HepG2 (cell line): ENCODE data around the gene MRPS21. TPM values are rescaled to one million over a fixed set of nuclear protein-coding genes. Genes with fewer than 3 reads are reported as not detected.

Experiments used
- ASH2L ChIP-seq: fragments of 300-600, 200-600 bp; sonication (generic); IDR thresholded peaks from 2 replicates; pipeline ENCODE4 v1.7.0; 2017; ENCODE audit warnings: low read depth, mild to moderate bottlenecking, moderate library complexity, mixed read lengths, low read length; ENCODE audit not compliant: insufficient read length
- HIVEP1 ChIP-seq: sonication (generic); formaldehyde crosslinking; IDR thresholded peaks from 2 replicates; pipeline ENCODE4 v1.4.0; 2020; ENCODE audit warnings: mild to moderate bottlenecking, missing genetic modification reagents
- KDM3A ChIP-seq: IDR thresholded peaks from 2 replicates; pipeline ENCODE4 v1.6.1; 2018; ENCODE audit warnings: low read depth, missing compliant biosample characterization
- KMT2A ChIP-seq: sonication (generic); formaldehyde crosslinking; IDR thresholded peaks from 2 replicates; pipeline ENCODE4 v1.4.0; 2020; ENCODE audit warnings: missing genetic modification reagents
- MIER3 ChIP-seq: IDR thresholded peaks from 2 replicates; pipeline ENCODE4 v1.6.1; 2016; ENCODE audit warnings: missing compliant biosample characterization, borderline replicate concordance
- NAIF1 ChIP-seq: sonication (generic); formaldehyde crosslinking; IDR thresholded peaks from 2 replicates; pipeline ENCODE4 v1.5.0; 2020; ENCODE audit warnings: mild to moderate bottlenecking, missing genetic modification reagents, borderline replicate concordance
- RFX5 ChIP-seq: IDR thresholded peaks from 2 replicates; pipeline ENCODE4 v1.6.1; 2011; ENCODE audit warnings: low read depth, low read length, improper control_type of control experiment
- SNAPC2 ChIP-seq: sonication (generic); formaldehyde crosslinking; IDR thresholded peaks from 2 replicates; pipeline ENCODE4 v1.8.1; 2022; ENCODE audit warnings: mild to moderate bottlenecking, missing genetic modification reagents
- ZBTB42 ChIP-seq: sonication (generic); formaldehyde crosslinking; IDR thresholded peaks from 2 replicates; pipeline ENCODE4 v1.5.0; 2020; ENCODE audit warnings: mild to moderate bottlenecking, missing genetic modification reagents
- ZMAT3 ChIP-seq: sonication (generic); formaldehyde crosslinking; conservative IDR thresholded peaks from 2 replicates; pipeline ENCODE4 v1.7.0; 2021; ENCODE audit warnings: missing genetic modification reagents
- ZNF24 ChIP-seq: fragments of 450-650 bp; IDR thresholded peaks from 2 replicates; pipeline ENCODE4 v1.6.1; 2017; ENCODE audit warnings: antibody characterized with exemption, mild to moderate bottlenecking
- ZNF747 ChIP-seq: sonication (generic); formaldehyde crosslinking; IDR thresholded peaks from 2 replicates; pipeline ENCODE4 v1.8.1; 2023; ENCODE audit warnings: missing genetic modification reagents, mild to moderate bottlenecking, borderline replicate concordance
- polyA plus RNA-seq, 8 experiments: library from polyadenylated mRNA; depleted of rRNA in 3 of 8; stranded (reverse) in 7 of 8; unstranded in 1 of 8; fragments of >200 nt; fragmentation: Illumina TruSeq in 4 of 8; extraction: Trizol in 4 of 8; gene quantifications; 2 replicates each; pipeline versions ENCODE4 v1.2.1 to v1.2.3, GENCODE V29; 2011 to 2016; ENCODE audit warnings: low read depth in 4 of 8, missing spikeins in 1 of 8, mixed read lengths in 1 of 8; ENCODE audit not compliant: insufficient read depth in 1 of 8
- total RNA-seq, 5 experiments: library from RNA; depleted of rRNA; stranded (reverse); fragments of >200 nt; fragmentation: Illumina TruSeq; extraction: Trizol; gene quantifications; 2 replicates each; pipeline ENCODE4 v1.2.3, GENCODE V29; 2016; ENCODE audit warnings: low read depth in 1 of 5
- TF ChIP-seq, protein P1 (sequence below), 2 experiments: fragments of 450-650 bp in 1 of 2; sonication (generic) in 1 of 2; formaldehyde crosslinking in 1 of 2; IDR thresholded peaks; 2 replicates each; pipeline versions ENCODE4 v1.6.1 to v1.8.0; 2016 to 2022; ENCODE audit warnings: antibody characterized with exemption in 1 of 2, mild to moderate bottlenecking in 1 of 2, missing genetic modification reagents in 1 of 2
- TF ChIP-seq, protein P2 (sequence below): sonication (generic); formaldehyde crosslinking; conservative IDR thresholded peaks from 2 replicates; pipeline ENCODE4 v1.8.1; 2023; ENCODE audit warnings: missing genetic modification reagents
- TF ChIP-seq, protein P3 (sequence below): IDR thresholded peaks from 2 replicates; pipeline ENCODE4 v1.6.1; 2012; ENCODE audit warnings: inconsistent platforms
- TF ChIP-seq, protein P4 (sequence below): IDR thresholded peaks from 2 replicates; pipeline ENCODE4 v1.6.1; 2016; ENCODE audit warnings: missing biosample characterization, missing genetic modification reagents, low read depth

The MRPS21 gene
- total and polyA plus RNA-seq, 2 of the 13 experiments (the other 11 are each of a cell fraction or from before 2014, with no cell fraction given), result 59.4 to 64.2 TPM

DNA sequence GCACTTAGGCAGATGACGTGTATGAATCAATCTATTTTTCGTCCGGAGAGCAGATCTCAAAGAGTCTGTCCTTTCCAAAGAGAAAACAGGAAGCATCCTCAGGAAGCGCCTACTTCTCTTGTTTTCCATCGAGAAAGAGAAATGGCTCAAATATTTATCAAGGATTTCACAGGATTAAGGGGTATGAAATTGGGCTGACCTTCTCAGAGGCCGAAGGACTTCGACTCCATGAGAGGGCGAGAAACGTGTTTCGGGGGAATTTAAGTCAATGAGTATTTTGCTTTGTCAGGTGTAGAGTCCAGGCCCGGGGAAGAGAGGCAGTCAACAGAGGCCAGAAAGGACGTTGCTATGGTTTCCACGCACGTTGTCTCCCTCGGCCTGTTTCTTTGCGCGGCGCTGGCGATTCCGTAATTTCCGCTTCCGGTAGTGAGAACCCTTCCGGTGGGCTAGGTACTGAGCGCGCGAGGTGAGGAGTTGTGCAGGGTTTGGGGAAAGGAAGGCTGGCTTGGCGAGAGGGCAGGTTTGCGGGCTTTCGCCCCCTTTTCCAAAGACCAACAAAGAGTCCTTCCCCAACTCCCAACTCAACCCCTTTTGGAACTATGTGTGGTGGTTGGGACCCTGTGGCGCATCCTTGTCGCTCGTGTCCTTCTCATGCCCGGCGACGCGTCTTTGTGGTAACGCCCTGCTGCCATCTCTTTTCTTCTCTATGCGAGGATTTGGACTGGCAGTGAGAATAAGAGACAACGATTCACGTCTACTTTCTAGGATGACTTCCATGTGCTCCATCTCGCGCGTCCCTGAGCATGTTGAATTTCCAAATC lies at the start of gene MRPS21 (continued):
- TF ChIP-seq, protein P1, sequence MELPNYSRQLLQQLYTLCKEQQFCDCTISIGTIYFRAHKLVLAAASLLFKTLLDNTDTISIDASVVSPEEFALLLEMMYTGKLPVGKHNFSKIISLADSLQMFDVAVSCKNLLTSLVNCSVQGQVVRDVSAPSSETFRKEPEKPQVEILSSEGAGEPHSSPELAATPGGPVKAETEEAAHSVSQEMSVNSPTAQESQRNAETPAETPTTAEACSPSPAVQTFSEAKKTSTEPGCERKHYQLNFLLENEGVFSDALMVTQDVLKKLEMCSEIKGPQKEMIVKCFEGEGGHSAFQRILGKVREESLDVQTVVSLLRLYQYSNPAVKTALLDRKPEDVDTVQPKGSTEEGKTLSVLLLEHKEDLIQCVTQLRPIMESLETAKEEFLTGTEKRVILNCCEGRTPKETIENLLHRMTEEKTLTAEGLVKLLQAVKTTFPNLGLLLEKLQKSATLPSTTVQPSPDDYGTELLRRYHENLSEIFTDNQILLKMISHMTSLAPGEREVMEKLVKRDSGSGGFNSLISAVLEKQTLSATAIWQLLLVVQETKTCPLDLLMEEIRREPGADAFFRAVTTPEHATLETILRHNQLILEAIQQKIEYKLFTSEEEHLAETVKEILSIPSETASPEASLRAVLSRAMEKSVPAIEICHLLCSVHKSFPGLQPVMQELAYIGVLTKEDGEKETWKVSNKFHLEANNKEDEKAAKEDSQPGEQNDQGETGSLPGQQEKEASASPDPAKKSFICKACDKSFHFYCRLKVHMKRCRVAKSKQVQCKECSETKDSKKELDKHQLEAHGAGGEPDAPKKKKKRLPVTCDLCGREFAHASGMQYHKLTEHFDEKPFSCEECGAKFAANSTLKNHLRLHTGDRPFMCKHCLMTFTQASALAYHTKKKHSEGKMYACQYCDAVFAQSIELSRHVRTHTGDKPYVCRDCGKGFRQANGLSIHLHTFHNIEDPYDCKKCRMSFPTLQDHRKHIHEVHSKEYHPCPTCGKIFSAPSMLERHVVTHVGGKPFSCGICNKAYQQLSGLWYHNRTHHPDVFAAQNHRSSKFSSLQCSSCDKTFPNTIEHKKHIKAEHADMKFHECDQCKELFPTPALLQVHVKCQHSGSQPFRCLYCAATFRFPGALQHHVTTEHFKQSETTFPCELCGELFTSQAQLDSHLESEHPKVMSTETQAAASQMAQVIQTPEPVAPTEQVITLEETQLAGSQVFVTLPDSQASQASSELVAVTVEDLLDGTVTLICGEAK (IDR thresholded peaks at IDR 0.05), result peak; percentile 85
- TF ChIP-seq, protein P1 (CRISPR knock-in tag; IDR thresholded peaks at IDR 0.05), result peak; percentile 40; the same call in 1 of the 2 replicates
- TF ChIP-seq, protein P2, sequence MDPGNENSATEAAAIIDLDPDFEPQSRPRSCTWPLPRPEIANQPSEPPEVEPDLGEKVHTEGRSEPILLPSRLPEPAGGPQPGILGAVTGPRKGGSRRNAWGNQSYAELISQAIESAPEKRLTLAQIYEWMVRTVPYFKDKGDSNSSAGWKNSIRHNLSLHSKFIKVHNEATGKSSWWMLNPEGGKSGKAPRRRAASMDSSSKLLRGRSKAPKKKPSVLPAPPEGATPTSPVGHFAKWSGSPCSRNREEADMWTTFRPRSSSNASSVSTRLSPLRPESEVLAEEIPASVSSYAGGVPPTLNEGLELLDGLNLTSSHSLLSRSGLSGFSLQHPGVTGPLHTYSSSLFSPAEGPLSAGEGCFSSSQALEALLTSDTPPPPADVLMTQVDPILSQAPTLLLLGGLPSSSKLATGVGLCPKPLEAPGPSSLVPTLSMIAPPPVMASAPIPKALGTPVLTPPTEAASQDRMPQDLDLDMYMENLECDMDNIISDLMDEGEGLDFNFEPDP (CRISPR knock-in tag), result 0 out of 2 replicates have a peak, but pooled peaks have one; percentile 87
- TF ChIP-seq, protein P3, sequence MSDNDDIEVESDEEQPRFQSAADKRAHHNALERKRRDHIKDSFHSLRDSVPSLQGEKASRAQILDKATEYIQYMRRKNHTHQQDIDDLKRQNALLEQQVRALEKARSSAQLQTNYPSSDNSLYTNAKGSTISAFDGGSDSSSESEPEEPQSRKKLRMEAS, result peak; percentile 97
- TF ChIP-seq ZNF747 (CRISPR knock-in tag) (peak; percentile 55; the same call in 1 of the 2 replicates), SNAPC2 (peak; percentile 63; the same call in 1 of the 2 replicates), ZMAT3 (CRISPR knock-in tag) (0 out of 2 replicates have a peak, but pooled peaks have one; percentile 76), NAIF1 (CRISPR knock-in tag) (peak; percentile 95), KDM3A (CRISPR knock-in tag) (0 out of 2 replicates have a peak, but pooled peaks have one; percentile 25), RFX5 (0 out of 2 replicates have a peak, but pooled peaks have one; percentile 41), ASH2L (peak; percentile 66), MIER3 (peak; percentile 66; the same call in 1 of the 2 replicates), KMT2A (CRISPR knock-in tag) (peak; percentile 95), ZNF24 (no peak), ZBTB42 (CRISPR knock-in tag) (no peak), HIVEP1 (CRISPR knock-in tag) (peak; percentile 51; the same call in 1 of the 2 replicates)
- TF ChIP-seq, protein P4, sequence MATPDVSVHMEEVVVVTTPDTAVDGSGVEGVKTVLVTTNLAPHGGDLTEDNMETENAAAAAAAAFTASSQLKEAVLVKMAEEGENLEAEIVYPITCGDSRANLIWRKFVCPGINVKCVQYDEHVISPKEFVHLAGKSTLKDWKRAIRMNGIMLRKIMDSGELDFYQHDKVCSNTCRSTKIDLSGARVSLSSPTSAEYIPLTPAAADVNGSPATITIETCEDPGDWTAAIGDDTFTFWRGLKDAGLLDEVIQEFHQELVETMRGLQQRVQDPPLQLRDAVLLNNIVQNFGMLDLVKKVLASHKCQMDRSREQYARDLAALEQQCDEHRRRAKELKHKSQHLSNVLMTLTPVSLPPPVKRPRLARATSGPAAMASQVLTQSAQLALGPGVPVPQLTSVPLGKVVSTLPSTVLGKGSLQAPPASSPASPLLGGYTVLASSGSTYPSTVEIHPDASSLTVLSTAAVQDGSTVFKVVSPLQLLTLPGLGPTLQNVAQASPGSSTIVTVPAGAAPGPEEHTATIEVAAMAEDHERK (CRISPR knock-in tag), result peak; percentile 84
